Stimulated activated naive CD8-positive, alpha-beta T cell treated with anti-CD3 and anti-CD28 coated beads, Interleukin-15, Interleukin-2, amounts not matched to agents 100 U/mL and 50 U/mL, for 24 hours (primary cell): Measurements from ENCODE around the gene RNF151.
"Not testable (repeated sequence)": the region's sequence is repeated elsewhere in the genome, so short reads cannot be mapped to it uniquely, and the experiment has no call there.

Source experiments
- ATAC-seq: fragments of 150-1000 bp; cut with Tn5 transposase; one replicate; pipeline ENCODE4 v1.10.0; 2021
- DNase-seq: peaks from one replicate; pipeline ENCODE4 v3.0.0; 2021

Gene RNF151

GRCh38 chr16:1966460-1966859 is at the start of gene RNF151:
RNF151 (plus strand) TSS chr16:1966856; CDS start chr16:1966882, 26 bp downstream.
- no peak for DNase-seq
- ATAC-seq, result no peak

GRCh38 chr16:1917056-1917664 is 49.5 kb upstream of the RNF151 start:
- DNase-seq (no peak), ATAC-seq (no peak)

GRCh38 chr16:1917665-1918350 is 48.8 kb upstream of the RNF151 start:
- ATAC-seq (no peak), DNase-seq (no peak)

GRCh38 chr16:1918351-1919326 is 48.0 kb upstream of the RNF151 start, which contains the start of gene HS3ST6:
HS3ST6 (minus strand) TSS chr16:1918415; CDS start chr16:1918323, 92 bp downstream.
- ATAC-seq (no peak), DNase-seq (no peak)

- ATAC-seq, result no peak
- DNase-seq, result no peak
These were observed 47.2 kb upstream of the RNF151 start for GRCh38 chr16:1919327-1919998.

- not testable (repeated sequence) for ATAC-seq
These were observed 46.5 kb upstream of the RNF151 start for GRCh38 chr16:1920122-1920521.

GRCh38 chr16:1920727-1921171 is 45.9 kb upstream of the RNF151 start:
- peak; percentile 34 for ATAC-seq
- peak; percentile 28 for DNase-seq

More at GRCh38 chr16:1920122-1920521, 46.5 kb upstream of the RNF151 start:
- not testable (repeated sequence) for DNase-seq

GRCh38 chr16:1922357-1922756 is 44.3 kb upstream of the RNF151 start:
- ATAC-seq (no peak), DNase-seq (no peak)

- ATAC-seq (peak; percentile 33), DNase-seq (peak; percentile 43)
These were observed 43.2 kb upstream of the RNF151 start for GRCh38 chr16:1923299-1924034.

- no peak for DNase-seq
- ATAC-seq, result no peak
These were observed 42.6 kb upstream of the RNF151 start for GRCh38 chr16:1924095-1924494.

- ATAC-seq, result no peak
- no peak for DNase-seq
These were observed 40.4 kb upstream of the RNF151 start for GRCh38 chr16:1926271-1926670.

- ATAC-seq (peak; percentile 10), DNase-seq (no peak)
These were observed 37.6 kb upstream of the RNF151 start for GRCh38 chr16:1929105-1929504.

GRCh38 chr16:1929578-1930337 is 36.9 kb upstream of the RNF151 start:
- DNase-seq (peak; percentile 96), ATAC-seq (peak; percentile 94)

GRCh38 chr16:1930338-1930720 is 36.3 kb upstream of the RNF151 start:
- ATAC-seq (no peak), DNase-seq (no peak)

GRCh38 chr16:1932050-1933028 is 34.3 kb upstream of the RNF151 start:
- no peak for DNase-seq

GRCh38 chr16:1933097-1933661 is 33.5 kb upstream of the RNF151 start:
- ATAC-seq (no peak), DNase-seq (no peak)

More at GRCh38 chr16:1932050-1933028, 34.3 kb upstream of the RNF151 start:
- no peak for ATAC-seq

GRCh38 chr16:1936945-1937479 is 29.6 kb upstream of the RNF151 start:
- ATAC-seq (no peak), DNase-seq (no peak)

GRCh38 chr16:1938316-1938715 is 28.3 kb upstream of the RNF151 start:
- DNase-seq, result no peak
- no peak for ATAC-seq
